ENCODE data around the gene GUCY1A2.

GUCY1A2 gene

GRCh38 chr11:106679581-106679980, 338.7 kb downstream of the GUCY1A2 start:
- H3K4me3 Mint-ChIP-seq, result no peak overlapping the region
- no peaks in the 10 kb centered on the region for H3K9me3 Mint-ChIP-seq
- H3K4me1 Mint-ChIP-seq (ENCODE audit: low read depth), result no peaks in the 10 kb centered on the region
- H3K36me3 Mint-ChIP-seq (ENCODE audit: low read depth), result no peaks in the 10 kb centered on the region
- no peak overlapping the region for H3K27ac Mint-ChIP-seq
- no peaks in the 10 kb centered on the region for H3K27me3 Mint-ChIP-seq

GRCh38 chr11:106679181-106679580, 339.1 kb downstream of the GUCY1A2 start:
- Mint-ChIP-seq H3K4me1 (ENCODE audit: low read depth) (no peaks in the 10 kb centered on the region), H3K9me3 (no peaks in the 10 kb centered on the region), H3K4me3 (no peak overlapping the region), H3K27me3 (no peaks in the 10 kb centered on the region), H3K27ac (no peak overlapping the region), H3K36me3 (ENCODE audit: low read depth) (no peaks in the 10 kb centered on the region)

GRCh38 chr11:106670069-106670468, 348.2 kb downstream of the GUCY1A2 start:
- Mint-ChIP-seq H3K9me3 (peaks cover 7% of the 10 kb centered on the region), H3K27me3 (no peaks in the 10 kb centered on the region), H3K27ac (no peak overlapping the region), H3K4me3 (no peak overlapping the region), H3K4me1 (ENCODE audit: low read depth) (no peaks in the 10 kb centered on the region), H3K36me3 (ENCODE audit: low read depth) (no peaks in the 10 kb centered on the region)

- Mint-ChIP-seq H3K27ac (no peak overlapping the region), H3K4me1 (ENCODE audit: low read depth) (no peaks in the 10 kb centered on the region), H3K4me3 (no peak overlapping the region), H3K9me3 (peaks cover 7% of the 10 kb centered on the region), H3K27me3 (no peaks in the 10 kb centered on the region), H3K36me3 (ENCODE audit: low read depth) (no peaks in the 10 kb centered on the region)
These were observed 350.1 kb downstream of the GUCY1A2 start for GRCh38 chr11:106668147-106668546.

- H3K27me3 Mint-ChIP-seq, result no peaks in the 10 kb centered on the region
- H3K36me3 Mint-ChIP-seq (ENCODE audit: low read depth), result no peaks in the 10 kb centered on the region
- no peaks in the 10 kb centered on the region for H3K4me1 Mint-ChIP-seq (ENCODE audit: low read depth)
- H3K9me3 Mint-ChIP-seq, result peaks cover 8% of the 10 kb centered on the region
- H3K4me3 Mint-ChIP-seq, result no peak overlapping the region
- H3K27ac Mint-ChIP-seq, result no peak overlapping the region
These were observed 361.6 kb downstream of the GUCY1A2 start for GRCh38 chr11:106656646-106657045.

- Mint-ChIP-seq H3K9me3 (peaks cover 9% of the 10 kb centered on the region), H3K4me1 (ENCODE audit: low read depth) (no peaks in the 10 kb centered on the region), H3K4me3 (no peak overlapping the region), H3K36me3 (ENCODE audit: low read depth) (no peaks in the 10 kb centered on the region), H3K27me3 (no peaks in the 10 kb centered on the region), H3K27ac (no peak overlapping the region)
These were observed 373.5 kb downstream of the GUCY1A2 start for GRCh38 chr11:106644824-106645223.

- H3K4me1 Mint-ChIP-seq (ENCODE audit: low read depth), result no peaks in the 10 kb centered on the region
- no peaks in the 10 kb centered on the region for H3K27me3 Mint-ChIP-seq
- H3K9me3 Mint-ChIP-seq, result peaks cover 11% of the 10 kb centered on the region
- H3K4me3 Mint-ChIP-seq, result no peak overlapping the region
- H3K36me3 Mint-ChIP-seq (ENCODE audit: low read depth), result no peaks in the 10 kb centered on the region
- no peak overlapping the region for H3K27ac Mint-ChIP-seq
These were observed 375.9 kb downstream of the GUCY1A2 start for GRCh38 chr11:106642331-106642730.

- no peak overlapping the region for H3K27ac Mint-ChIP-seq
- H3K4me3 Mint-ChIP-seq, result no peak overlapping the region
- H3K36me3 Mint-ChIP-seq (ENCODE audit: low read depth), result no peaks in the 10 kb centered on the region
- H3K4me1 Mint-ChIP-seq (ENCODE audit: low read depth), result no peaks in the 10 kb centered on the region
- peaks cover 5% of the 10 kb centered on the region for H3K9me3 Mint-ChIP-seq
- H3K27me3 Mint-ChIP-seq, result no peaks in the 10 kb centered on the region
These were observed 386.0 kb downstream of the GUCY1A2 start for GRCh38 chr11:106632283-106632682.

- Mint-ChIP-seq H3K36me3 (ENCODE audit: low read depth) (no peaks in the 10 kb centered on the region), H3K4me1 (ENCODE audit: low read depth) (no peaks in the 10 kb centered on the region), H3K4me3 (no peak overlapping the region), H3K27ac (no peak overlapping the region), H3K9me3 (peaks cover 14% of the 10 kb centered on the region), H3K27me3 (no peaks in the 10 kb centered on the region)
These were observed 390.6 kb downstream of the GUCY1A2 start for GRCh38 chr11:106627694-106628093.

- no peak overlapping the region for H3K27ac Mint-ChIP-seq
- H3K36me3 Mint-ChIP-seq (ENCODE audit: low read depth), result no peaks in the 10 kb centered on the region
- no peaks in the 10 kb centered on the region for H3K4me1 Mint-ChIP-seq (ENCODE audit: low read depth)
- H3K4me3 Mint-ChIP-seq, result no peak overlapping the region
- no peaks in the 10 kb centered on the region for H3K27me3 Mint-ChIP-seq
- H3K9me3 Mint-ChIP-seq, result peaks cover 17% of the 10 kb centered on the region
These were observed 392.7 kb downstream of the GUCY1A2 start for GRCh38 chr11:106625566-106625965.

- no peak overlapping the region for H3K4me3 Mint-ChIP-seq
- H3K4me1 Mint-ChIP-seq (ENCODE audit: low read depth), result no peaks in the 10 kb centered on the region
- H3K27me3 Mint-ChIP-seq, result no peaks in the 10 kb centered on the region
- H3K9me3 Mint-ChIP-seq, result peaks cover 17% of the 10 kb centered on the region
- H3K27ac Mint-ChIP-seq, result no peak overlapping the region
- no peaks in the 10 kb centered on the region for H3K36me3 Mint-ChIP-seq (ENCODE audit: low read depth)
These were observed 393.9 kb downstream of the GUCY1A2 start for GRCh38 chr11:106624377-106624776.
